HepG2 (cell line): ENCODE results near the gene ACACB. TPM values are rescaled to one million over a fixed set of nuclear protein-coding genes. Genes with fewer than 3 reads are reported as not detected.

Experiments used
- ELF4 ChIP-seq: sonication (generic); formaldehyde crosslinking; IDR thresholded peaks from 2 replicates; pipeline ENCODE4 v1.5.0; 2020; ENCODE audit warnings: missing genetic modification reagents, mild to moderate bottlenecking, moderate library complexity, borderline replicate concordance
- NFYB ChIP-seq: sonication (generic); formaldehyde crosslinking; IDR thresholded peaks from 2 replicates; pipeline ENCODE4 v1.4.0; 2020; ENCODE audit warnings: missing genetic modification reagents
- PHF21A ChIP-seq: sonication (generic); formaldehyde crosslinking; IDR thresholded peaks from 2 replicates; pipeline ENCODE4 v1.5.0; 2020; ENCODE audit warnings: mild to moderate bottlenecking, missing genetic modification reagents
- SYNCRIP ChIP-seq: fragments of 200-400 bp; formaldehyde crosslinking; IDR thresholded peaks from 2 replicates; pipeline ENCODE4 v1.6.1; 2018; ENCODE audit warnings: mild to moderate bottlenecking, low read depth, low read length; ENCODE audit not compliant: insufficient read depth
- THAP11 ChIP-seq: IDR thresholded peaks from 2 replicates; pipeline ENCODE4 v1.6.1; 2016; ENCODE audit warnings: missing biosample characterization, missing genetic modification reagents
- ZNF10 ChIP-seq: sonication (generic); formaldehyde crosslinking; IDR thresholded peaks from 2 replicates; pipeline ENCODE4 v1.4.0; 2020; ENCODE audit warnings: mild to moderate bottlenecking, low read depth, missing genetic modification reagents, borderline replicate concordance
- ZNF264 ChIP-seq: sonication (generic); formaldehyde crosslinking; IDR thresholded peaks from 2 replicates; pipeline ENCODE4 v1.4.0; 2020; ENCODE audit warnings: missing genetic modification reagents
- ZNF431 ChIP-seq: sonication (generic); formaldehyde crosslinking; IDR thresholded peaks from 2 replicates; pipeline ENCODE4 v1.9.0; 2022; ENCODE audit warnings: missing genetic modification reagents, low read depth, mild to moderate bottlenecking, borderline replicate concordance
- ZNF563 ChIP-seq: sonication (generic); formaldehyde crosslinking; IDR thresholded peaks from 2 replicates; pipeline ENCODE4 v1.8.0; 2022; ENCODE audit warnings: mild to moderate bottlenecking, moderate library complexity, missing genetic modification reagents
- ZNF761 ChIP-seq: sonication (generic); formaldehyde crosslinking; conservative IDR thresholded peaks from 2 replicates; pipeline ENCODE4 v1.4.0; 2020; ENCODE audit warnings: mild to moderate bottlenecking, missing genetic modification reagents
- ZNF83 ChIP-seq: sonication (generic); formaldehyde crosslinking; IDR thresholded peaks from 2 replicates; pipeline ENCODE4 v1.4.0; 2020; ENCODE audit warnings: missing genetic modification reagents, mild to moderate bottlenecking, borderline replicate concordance
- polyA plus RNA-seq, 8 experiments: library from polyadenylated mRNA; depleted of rRNA in 3 of 8; stranded (reverse) in 7 of 8; unstranded in 1 of 8; fragments of >200 nt; fragmentation: Illumina TruSeq in 4 of 8; extraction: Trizol in 4 of 8; gene quantifications; 2 replicates each; pipeline versions ENCODE4 v1.2.1 to v1.2.3, GENCODE V29; 2011 to 2016; ENCODE audit warnings: low read depth in 4 of 8, missing spikeins in 1 of 8, mixed read lengths in 1 of 8; ENCODE audit not compliant: insufficient read depth in 1 of 8
- total RNA-seq, 5 experiments: library from RNA; depleted of rRNA; stranded (reverse); fragments of >200 nt; fragmentation: Illumina TruSeq; extraction: Trizol; gene quantifications; 2 replicates each; pipeline ENCODE4 v1.2.3, GENCODE V29; 2016; ENCODE audit warnings: low read depth in 1 of 5
- TF ChIP-seq, protein P1 (sequence below): sonication (generic); formaldehyde crosslinking; IDR thresholded peaks from 2 replicates; pipeline ENCODE4 v1.4.0; 2020; ENCODE audit warnings: mild to moderate bottlenecking, missing genetic modification reagents, borderline replicate concordance
- TF ChIP-seq, protein P2 (sequence below): sonication (generic); formaldehyde crosslinking; IDR thresholded peaks from 2 replicates; pipeline ENCODE4 v1.4.0; 2020; ENCODE audit warnings: mild to moderate bottlenecking, missing genetic modification reagents
- TF ChIP-seq, protein P3 (sequence below): IDR thresholded peaks from 2 replicates; pipeline ENCODE4 v1.6.1; 2016; ENCODE audit warnings: mild to moderate bottlenecking, missing biosample characterization, missing genetic modification reagents
- TF ChIP-seq, protein P4 (sequence below): sonication (generic); formaldehyde crosslinking; IDR thresholded peaks from 2 replicates; pipeline ENCODE4 v1.5.0; 2020; ENCODE audit warnings: missing genetic modification reagents
- TF ChIP-seq, protein P5 (sequence below): sonication (generic); formaldehyde crosslinking; conservative IDR thresholded peaks from 2 replicates; pipeline ENCODE4 v1.4.0; 2020; ENCODE audit warnings: missing genetic modification reagents

The ACACB gene
- total and polyA plus RNA-seq, 2 of the 13 experiments (the other 11 are each of a cell fraction or from before 2014, with no cell fraction given) = 6.2 to 8.6 TPM

DNA sequence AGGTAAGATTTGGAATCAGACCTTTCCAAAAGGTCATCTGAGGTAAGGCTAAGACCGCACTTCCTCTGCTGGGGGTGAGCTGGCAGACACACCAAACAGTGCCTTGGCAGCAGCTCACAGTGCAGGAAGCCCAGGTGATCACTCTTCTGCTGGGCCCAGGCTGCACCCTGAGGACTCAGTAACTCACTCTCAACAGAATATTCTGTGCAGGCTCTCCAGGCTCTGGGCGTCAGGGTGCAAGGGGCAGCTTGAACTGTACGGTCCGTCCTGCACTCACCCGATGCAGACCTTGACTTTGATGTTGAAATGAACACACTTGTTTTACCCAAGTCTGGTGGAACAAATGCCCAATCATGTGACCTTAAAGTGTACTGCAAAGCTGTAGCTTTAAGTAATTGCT, 29.1 kb upstream of the ACACB start (continued):
- TF ChIP-seq, protein P1, sequence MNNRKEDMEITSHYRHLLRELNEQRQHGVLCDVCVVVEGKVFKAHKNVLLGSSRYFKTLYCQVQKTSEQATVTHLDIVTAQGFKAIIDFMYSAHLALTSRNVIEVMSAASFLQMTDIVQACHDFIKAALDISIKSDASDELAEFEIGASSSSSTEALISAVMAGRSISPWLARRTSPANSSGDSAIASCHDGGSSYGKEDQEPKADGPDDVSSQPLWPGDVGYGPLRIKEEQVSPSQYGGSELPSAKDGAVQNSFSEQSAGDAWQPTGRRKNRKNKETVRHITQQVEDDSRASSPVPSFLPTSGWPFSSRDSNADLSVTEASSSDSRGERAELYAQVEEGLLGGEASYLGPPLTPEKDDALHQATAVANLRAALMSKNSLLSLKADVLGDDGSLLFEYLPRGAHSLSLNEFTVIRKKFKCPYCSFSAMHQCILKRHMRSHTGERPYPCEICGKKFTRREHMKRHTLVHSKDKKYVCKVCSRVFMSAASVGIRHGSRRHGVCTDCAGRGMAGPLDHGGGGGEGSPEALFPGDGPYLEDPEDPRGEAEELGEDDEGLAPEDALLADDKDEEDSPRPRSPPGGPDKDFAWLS (CRISPR knock-in tag) = no peak
- 0 out of 2 replicates have a peak, but pooled peaks have one; percentile 44 for TF ChIP-seq ZNF761 (CRISPR knock-in tag)
- 0 out of 2 replicates have a peak, but pooled peaks have one; percentile 12 for TF ChIP-seq THAP11 (CRISPR knock-in tag)
- TF ChIP-seq, protein P2, sequence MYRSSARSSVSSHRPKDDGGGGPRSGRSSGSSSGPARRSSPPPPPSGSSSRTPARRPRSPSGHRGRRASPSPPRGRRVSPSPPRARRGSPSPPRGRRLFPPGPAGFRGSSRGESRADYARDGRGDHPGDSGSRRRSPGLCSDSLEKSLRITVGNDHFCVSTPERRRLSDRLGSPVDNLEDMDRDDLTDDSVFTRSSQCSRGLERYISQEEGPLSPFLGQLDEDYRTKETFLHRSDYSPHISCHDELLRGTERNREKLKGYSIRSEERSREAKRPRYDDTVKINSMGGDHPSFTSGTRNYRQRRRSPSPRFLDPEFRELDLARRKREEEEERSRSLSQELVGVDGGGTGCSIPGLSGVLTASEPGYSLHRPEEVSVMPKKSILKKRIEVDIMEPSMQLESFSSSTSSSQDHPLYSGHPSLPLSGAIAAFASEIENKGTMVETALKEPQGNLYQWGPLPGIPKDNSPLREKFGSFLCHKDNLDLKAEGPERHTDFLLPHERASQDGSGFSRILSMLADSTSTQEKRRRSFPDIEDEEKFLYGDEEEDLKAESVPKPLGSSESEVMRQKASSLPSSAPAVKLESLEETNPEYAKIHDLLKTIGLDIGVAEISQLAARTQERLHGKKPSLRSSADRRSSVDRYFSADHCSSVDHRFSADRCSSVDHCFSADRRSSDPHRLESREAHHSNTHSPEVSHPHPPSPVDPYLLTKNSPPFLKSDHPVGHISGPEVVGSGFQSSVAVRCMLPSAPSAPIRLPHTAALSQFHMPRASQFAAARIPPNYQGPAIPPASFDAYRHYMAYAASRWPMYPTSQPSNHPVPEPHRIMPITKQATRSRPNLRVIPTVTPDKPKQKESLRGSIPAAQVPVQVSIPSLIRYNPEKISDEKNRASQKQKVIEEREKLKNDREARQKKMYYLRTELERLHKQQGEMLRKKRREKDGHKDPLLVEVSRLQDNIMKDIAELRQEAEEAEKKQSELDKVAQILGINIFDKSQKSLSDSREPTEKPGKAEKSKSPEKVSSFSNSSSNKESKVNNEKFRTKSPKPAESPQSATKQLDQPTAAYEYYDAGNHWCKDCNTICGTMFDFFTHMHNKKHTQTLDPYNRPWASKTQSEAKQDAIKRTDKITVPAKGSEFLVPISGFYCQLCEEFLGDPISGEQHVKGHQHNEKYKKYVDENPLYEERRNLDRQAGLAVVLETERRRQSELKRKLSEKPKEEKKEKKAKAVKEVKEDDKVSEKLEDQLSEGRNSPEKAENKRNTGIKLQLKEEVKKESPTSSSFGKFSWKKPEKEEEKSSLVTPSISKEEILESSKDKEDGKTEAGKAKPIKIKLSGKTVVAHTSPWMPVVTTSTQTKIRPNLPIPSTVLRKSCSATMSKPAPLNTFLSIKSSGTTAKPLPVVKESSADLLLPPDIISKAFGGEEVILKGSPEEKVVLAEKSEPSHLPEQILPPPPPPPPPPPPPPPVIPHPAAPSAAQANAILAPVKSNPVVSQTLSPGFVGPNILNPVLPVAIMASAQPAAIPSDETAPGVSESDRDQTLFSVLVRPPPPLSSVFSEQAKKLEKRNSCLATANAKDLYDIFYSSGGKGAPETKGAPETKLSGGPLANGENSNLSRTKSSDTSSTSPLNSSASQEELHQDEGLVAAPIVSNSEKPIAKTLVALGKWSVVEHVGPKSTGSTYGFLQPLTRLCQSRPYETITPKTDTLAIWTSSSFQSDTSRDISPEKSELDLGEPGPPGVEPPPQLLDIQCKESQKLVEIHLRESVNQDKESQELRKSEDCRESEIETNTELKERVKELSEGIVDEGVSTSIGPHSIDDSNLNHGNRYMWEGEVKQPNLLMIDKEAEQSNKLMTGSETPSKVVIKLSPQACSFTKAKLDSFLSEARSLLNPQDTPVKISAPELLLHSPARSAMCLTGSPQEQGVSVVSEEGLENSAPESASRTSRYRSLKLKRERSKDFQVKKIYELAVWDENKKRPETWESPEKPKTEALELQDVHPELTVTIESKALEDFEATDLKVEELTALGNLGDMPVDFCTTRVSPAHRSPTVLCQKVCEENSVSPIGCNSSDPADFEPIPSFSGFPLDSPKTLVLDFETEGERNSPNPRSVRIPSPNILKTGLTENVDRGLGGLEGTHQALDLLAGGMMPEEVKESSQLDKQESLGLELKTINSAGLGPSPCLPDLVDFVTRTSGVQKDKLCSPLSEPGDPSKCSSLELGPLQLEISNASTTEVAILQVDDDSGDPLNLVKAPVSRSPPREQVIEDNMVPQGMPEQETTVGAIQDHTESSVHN (CRISPR knock-in tag) = 0 out of 2 replicates have a peak, but pooled peaks have one; percentile 27
- TF ChIP-seq, protein P3, sequence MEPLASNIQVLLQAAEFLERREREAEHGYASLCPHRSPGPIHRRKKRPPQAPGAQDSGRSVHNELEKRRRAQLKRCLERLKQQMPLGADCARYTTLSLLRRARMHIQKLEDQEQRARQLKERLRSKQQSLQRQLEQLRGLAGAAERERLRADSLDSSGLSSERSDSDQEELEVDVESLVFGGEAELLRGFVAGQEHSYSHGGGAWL (CRISPR knock-in tag) = no peak
- TF ChIP-seq, protein P4, sequence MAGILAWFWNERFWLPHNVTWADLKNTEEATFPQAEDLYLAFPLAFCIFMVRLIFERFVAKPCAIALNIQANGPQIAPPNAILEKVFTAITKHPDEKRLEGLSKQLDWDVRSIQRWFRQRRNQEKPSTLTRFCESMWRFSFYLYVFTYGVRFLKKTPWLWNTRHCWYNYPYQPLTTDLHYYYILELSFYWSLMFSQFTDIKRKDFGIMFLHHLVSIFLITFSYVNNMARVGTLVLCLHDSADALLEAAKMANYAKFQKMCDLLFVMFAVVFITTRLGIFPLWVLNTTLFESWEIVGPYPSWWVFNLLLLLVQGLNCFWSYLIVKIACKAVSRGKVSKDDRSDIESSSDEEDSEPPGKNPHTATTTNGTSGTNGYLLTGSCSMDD (CRISPR knock-in tag) = no peak
- TF ChIP-seq ZNF10 (CRISPR knock-in tag) = no peak
- no peak for TF ChIP-seq ZNF431 (CRISPR knock-in tag)
- TF ChIP-seq, protein P5, sequence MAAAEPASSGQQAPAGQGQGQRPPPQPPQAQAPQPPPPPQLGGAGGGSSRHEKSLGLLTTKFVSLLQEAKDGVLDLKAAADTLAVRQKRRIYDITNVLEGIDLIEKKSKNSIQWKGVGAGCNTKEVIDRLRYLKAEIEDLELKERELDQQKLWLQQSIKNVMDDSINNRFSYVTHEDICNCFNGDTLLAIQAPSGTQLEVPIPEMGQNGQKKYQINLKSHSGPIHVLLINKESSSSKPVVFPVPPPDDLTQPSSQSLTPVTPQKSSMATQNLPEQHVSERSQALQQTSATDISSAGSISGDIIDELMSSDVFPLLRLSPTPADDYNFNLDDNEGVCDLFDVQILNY = no peak
- peak; percentile 26; the same call in 1 of the 2 replicates for TF ChIP-seq ZNF264 (CRISPR knock-in tag)
- no peak for TF ChIP-seq ZNF563
- TF ChIP-seq NFYB (CRISPR knock-in tag) = no peak
- no peak for TF ChIP-seq ZNF83 (CRISPR knock-in tag)
- peak; percentile 64; the same call in 1 of the 2 replicates for TF ChIP-seq PHF21A (CRISPR knock-in tag)
- TF ChIP-seq ELF4 (CRISPR knock-in tag) = no peak
- TF ChIP-seq SYNCRIP = no peak
